Activated naive CD8-positive, alpha-beta T cell treated with anti-CD3 and anti-CD28 coated beads, Interleukin-2, amount 10 ng/mL, durations not matched to agents 7 days and 5 days (primary cell): ENCODE data around the gene CYP26B1. TPM values are rescaled to one million over a fixed set of nuclear protein-coding genes. Genes with fewer than 3 reads are reported as not detected.
"Not testable (repeated sequence)": the region's sequence is repeated elsewhere in the genome, so short reads cannot be mapped to it uniquely, and the experiment has no call there.

ENCODE experiments used
- ATAC-seq: fragments of 150-1000 bp; cut with Tn5 transposase; one replicate; pipeline ENCODE4 v1.10.0; 2021; ENCODE audit warnings: low read depth, moderate library complexity
- POLR2A ChIA-PET: fragments of 350-600 bp; sonication (Branson Sonifier 250); formaldehyde crosslinking; loops from one replicate; lab custom pipeline; 2021; ENCODE audit warnings: antibody characterized with exemption; lab: Charles Lee
- DNase-seq: peaks from one replicate; pipeline ENCODE4 v3.0.0; 2021
- H3K27ac Mint-ChIP-seq: one replicate; pipeline ENCODE4 v1.8.0; 2022; ENCODE audit warnings: mild to moderate bottlenecking, mixed read lengths
- H3K27me3 Mint-ChIP-seq: one replicate; pipeline ENCODE4 v1.8.0; 2022; ENCODE audit warnings: mild to moderate bottlenecking, moderate library complexity, mixed read lengths
- H3K36me3 Mint-ChIP-seq: one replicate; pipeline ENCODE4 v1.8.0; 2021; ENCODE audit warnings: mild to moderate bottlenecking, mixed read lengths
- H3K4me1 Mint-ChIP-seq: one replicate; pipeline ENCODE4 v1.8.0; 2021; ENCODE audit warnings: mixed read lengths
- H3K4me3 Mint-ChIP-seq: one replicate; pipeline ENCODE4 v1.8.0; 2022; ENCODE audit warnings: mild to moderate bottlenecking, moderate library complexity, mixed read lengths
- H3K9me3 Mint-ChIP-seq: one replicate; pipeline ENCODE4 v1.8.0; 2021; ENCODE audit warnings: mixed read lengths
- total RNA-seq, 2 experiments: library from RNA; stranded (reverse); gene quantifications; one replicate each; pipeline ENCODE4 v1.2.3, GENCODE V29; 2021

Gene CYP26B1
- total RNA-seq, 2 experiments from 2014 or later, result not detected

DNA sequence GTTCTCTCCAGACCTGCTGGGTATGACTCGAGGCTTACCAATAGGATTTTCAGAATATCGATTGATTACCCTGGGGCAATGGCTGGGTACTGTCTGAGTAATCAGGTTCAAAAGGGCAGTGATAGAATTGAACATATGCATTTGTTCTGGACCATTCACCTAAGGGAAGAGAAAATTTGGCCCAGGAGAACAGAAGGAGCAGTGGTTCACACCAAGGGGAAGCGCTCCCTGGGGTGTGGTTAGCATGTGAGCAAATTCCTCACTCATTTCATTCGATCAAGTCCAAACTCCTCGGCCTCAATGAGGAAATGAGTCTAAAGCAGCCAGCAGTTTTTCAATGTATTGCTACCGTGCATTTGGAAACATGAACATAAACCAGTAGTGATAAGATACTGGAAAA lies 55.6 kb downstream of the CYP26B1 start:
- no peaks in the 10 kb centered on the region for H3K36me3 Mint-ChIP-seq

GRCh38 chr2:72090781-72091482 lies 56.7 kb downstream of the CYP26B1 start:
- no peaks in the 10 kb centered on the region for H3K4me1 Mint-ChIP-seq
- DNase-seq, result no peak
- no peak overlapping the region for H3K4me3 Mint-ChIP-seq
- ATAC-seq, result no peak
- H3K36me3 Mint-ChIP-seq, result no peaks in the 10 kb centered on the region
- POLR2A ChIA-PET, result no interaction called here
- peaks cover 1% of the 10 kb centered on the region for H3K27me3 Mint-ChIP-seq
- H3K27ac Mint-ChIP-seq, result no peak overlapping the region
- no peaks in the 10 kb centered on the region for H3K9me3 Mint-ChIP-seq

More for the DNA sequence above, 55.6 kb downstream of the CYP26B1 start:
- ATAC-seq (no peak), DNase-seq (no peak)
- no peaks in the 10 kb centered on the region for H3K4me1 Mint-ChIP-seq
- no peak overlapping the region for H3K27ac Mint-ChIP-seq
- H3K4me3 Mint-ChIP-seq, result no peak overlapping the region
- H3K9me3 Mint-ChIP-seq, result no peaks in the 10 kb centered on the region
- POLR2A ChIA-PET, result no interaction called here
- no peaks in the 10 kb centered on the region for H3K27me3 Mint-ChIP-seq

- ATAC-seq (no peak), DNase-seq (no peak)
- Mint-ChIP-seq H3K27ac (no peak overlapping the region), H3K9me3 (no peaks in the 10 kb centered on the region), H3K4me3 (no peak overlapping the region), H3K4me1 (no peaks in the 10 kb centered on the region), H3K36me3 (no peaks in the 10 kb centered on the region), H3K27me3 (peaks cover 1% of the 10 kb centered on the region)
- POLR2A ChIA-PET, result no interaction called here
Observed at GRCh38 chr2:72090271-72090720, 57.4 kb downstream of the CYP26B1 start.

GRCh38 chr2:72089537-72089936 lies 58.1 kb downstream of the CYP26B1 start:
- Mint-ChIP-seq H3K9me3 (no peaks in the 10 kb centered on the region), H3K27me3 (peaks cover 1% of the 10 kb centered on the region), H3K4me3 (no peak overlapping the region), H3K36me3 (no peaks in the 10 kb centered on the region), H3K4me1 (no peaks in the 10 kb centered on the region), H3K27ac (no peak overlapping the region)
- no peak for DNase-seq
- ATAC-seq, result no peak
- POLR2A ChIA-PET, result no interaction called here

GRCh38 chr2:72089028-72089427 lies 58.6 kb downstream of the CYP26B1 start:
- no peak for DNase-seq
- POLR2A ChIA-PET, result no interaction called here
- no peak for ATAC-seq
- H3K36me3 Mint-ChIP-seq, result no peaks in the 10 kb centered on the region
- H3K9me3 Mint-ChIP-seq, result no peaks in the 10 kb centered on the region
- H3K4me1 Mint-ChIP-seq, result no peaks in the 10 kb centered on the region
- no peak overlapping the region for H3K4me3 Mint-ChIP-seq
- no peak overlapping the region for H3K27ac Mint-ChIP-seq
- peaks cover 1% of the 10 kb centered on the region for H3K27me3 Mint-ChIP-seq

- DNase-seq, POLR2A ChIA-PET, H3K27me3 Mint-ChIP-seq, H3K4me1 Mint-ChIP-seq, H3K36me3 Mint-ChIP-seq, H3K4me3 Mint-ChIP-seq, H3K9me3 Mint-ChIP-seq, ATAC-seq, H3K27ac Mint-ChIP-seq: not testable (repeated sequence)
Observed at GRCh38 chr2:72086871-72087633, 60.6 kb downstream of the CYP26B1 start.

DNA sequence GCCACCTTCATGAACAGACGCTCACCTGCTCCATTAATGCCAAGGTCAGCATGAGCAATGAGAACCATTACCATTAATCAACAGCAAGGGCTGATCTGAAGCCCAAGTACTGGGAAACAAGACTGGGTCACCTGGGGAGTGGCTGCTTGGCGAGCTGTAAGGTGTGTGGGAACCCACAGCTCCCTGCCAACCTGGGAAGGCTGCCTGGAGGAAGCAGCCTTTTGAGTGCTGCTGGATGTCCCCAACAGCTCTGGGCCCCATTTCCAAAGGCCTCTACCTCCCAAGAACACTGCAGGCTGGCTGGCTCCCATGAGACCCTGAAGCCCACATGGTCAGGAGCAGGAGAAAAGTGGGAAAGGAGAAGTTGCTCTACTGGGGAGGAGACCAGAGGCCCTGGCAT lies 62.1 kb downstream of the CYP26B1 start:
- DNase-seq (no peak), ATAC-seq (no peak)
- Mint-ChIP-seq H3K4me3 (no peak overlapping the region), H3K27ac (no peak overlapping the region), H3K27me3 (peaks cover 1% of the 10 kb centered on the region), H3K9me3 (no peaks in the 10 kb centered on the region), H3K4me1 (no peaks in the 10 kb centered on the region), H3K36me3 (no peaks in the 10 kb centered on the region)
- POLR2A ChIA-PET, result no interaction called here

DNA sequence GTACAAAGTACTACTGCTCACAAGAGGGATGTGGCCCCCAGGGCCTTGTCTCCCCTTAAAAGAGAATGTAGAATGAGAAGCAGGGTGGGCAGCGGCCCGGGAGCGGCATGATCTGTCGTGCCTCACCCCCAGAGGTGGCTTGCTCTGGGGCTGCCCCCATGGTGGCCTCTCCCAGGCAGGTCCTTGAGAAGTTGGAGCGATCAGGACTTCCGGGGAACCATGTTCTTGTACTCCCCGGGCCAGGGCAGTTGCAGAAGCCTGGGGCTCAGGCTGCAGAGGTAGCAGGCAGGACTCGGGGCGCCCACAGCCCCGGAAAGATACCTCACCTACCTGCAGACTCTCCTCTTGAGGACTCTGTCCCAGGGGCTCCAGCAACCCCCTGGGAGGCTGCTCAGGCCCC lies 62.6 kb downstream of the CYP26B1 start:
- no peaks in the 10 kb centered on the region for H3K36me3 Mint-ChIP-seq
- DNase-seq, result no peak

GRCh38 chr2:72084584-72084976 lies 63.1 kb downstream of the CYP26B1 start:
- H3K9me3 Mint-ChIP-seq, result no peaks in the 10 kb centered on the region
- no peak overlapping the region for H3K4me3 Mint-ChIP-seq
- no peak for ATAC-seq
- no peak for DNase-seq
- POLR2A ChIA-PET, result no interaction called here
- H3K27me3 Mint-ChIP-seq, result peaks cover 1% of the 10 kb centered on the region
- no peaks in the 10 kb centered on the region for H3K36me3 Mint-ChIP-seq
- no peaks in the 10 kb centered on the region for H3K4me1 Mint-ChIP-seq
- no peak overlapping the region for H3K27ac Mint-ChIP-seq

More for the DNA sequence above, 62.6 kb downstream of the CYP26B1 start:
- no peak for ATAC-seq
- Mint-ChIP-seq H3K27ac (no peak overlapping the region), H3K4me3 (no peak overlapping the region), H3K9me3 (no peaks in the 10 kb centered on the region), H3K27me3 (peaks cover 1% of the 10 kb centered on the region), H3K4me1 (no peaks in the 10 kb centered on the region)
- POLR2A ChIA-PET, result no interaction called here

GRCh38 chr2:72083751-72084583 lies 63.7 kb downstream of the CYP26B1 start:
- Mint-ChIP-seq H3K4me1 (no peaks in the 10 kb centered on the region), H3K27me3 (peaks cover 1% of the 10 kb centered on the region), H3K36me3 (no peaks in the 10 kb centered on the region), H3K27ac (no peak overlapping the region), H3K4me3 (no peak overlapping the region), H3K9me3 (no peaks in the 10 kb centered on the region)
- ATAC-seq (no peak), DNase-seq (no peak)
- POLR2A ChIA-PET, result no interaction called here

DNA sequence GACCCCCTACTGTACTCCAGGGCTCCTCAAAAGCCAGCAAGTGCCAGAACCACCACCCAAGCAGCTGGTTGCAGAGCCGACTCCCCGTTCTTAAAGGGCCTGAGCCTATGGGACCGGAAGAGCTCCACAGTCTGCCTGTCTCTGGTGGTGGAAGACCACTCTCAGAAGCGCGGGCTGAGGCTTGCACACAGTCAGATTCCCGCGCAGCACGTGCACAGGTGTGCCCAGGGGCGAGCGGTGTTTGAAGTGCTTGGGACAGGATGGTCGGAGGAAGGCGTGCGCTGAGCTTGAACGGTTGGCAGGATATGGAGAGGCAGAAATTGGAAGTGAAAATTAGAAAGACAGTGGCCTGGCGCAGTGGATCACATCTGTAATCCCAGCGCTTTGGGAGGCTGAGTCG lies 64.8 kb downstream of the CYP26B1 start:
- no peak overlapping the region for H3K4me3 Mint-ChIP-seq
- H3K27ac Mint-ChIP-seq, result no peak overlapping the region
- no peaks in the 10 kb centered on the region for H3K36me3 Mint-ChIP-seq

DNA sequence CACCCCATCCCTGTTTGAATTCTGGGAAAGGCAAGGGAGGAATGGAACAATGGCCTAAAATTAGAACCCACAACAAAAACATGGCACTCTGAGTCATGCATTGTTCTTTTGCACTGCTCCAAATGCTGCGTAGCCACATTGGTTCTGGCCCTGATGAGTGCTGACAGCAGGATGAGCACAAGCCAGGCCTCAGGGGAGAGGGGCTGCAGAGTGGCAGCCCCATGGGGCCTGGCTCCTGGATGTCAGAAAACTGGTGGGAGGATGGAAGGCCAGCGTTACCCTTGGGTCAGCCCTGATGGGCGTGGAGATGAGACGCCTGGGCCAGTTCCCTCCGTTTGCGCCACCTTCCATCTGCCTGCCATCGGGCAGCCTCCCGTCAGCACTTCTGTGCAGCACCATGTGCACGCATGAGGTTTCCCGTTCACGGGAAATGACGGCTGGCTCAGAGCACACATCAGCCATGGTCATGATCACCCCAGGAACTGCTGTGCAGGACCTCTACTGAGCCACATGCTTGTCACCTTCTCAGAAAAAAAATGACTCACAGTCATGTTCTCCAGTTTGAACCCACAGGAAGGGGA lies 65.6 kb downstream of the CYP26B1 start:
- Mint-ChIP-seq H3K36me3 (no peaks in the 10 kb centered on the region), H3K9me3 (no peaks in the 10 kb centered on the region)
- POLR2A ChIA-PET, result no interaction called here

More for the DNA sequence above, 64.8 kb downstream of the CYP26B1 start:
- H3K9me3 Mint-ChIP-seq, result no peaks in the 10 kb centered on the region
- POLR2A ChIA-PET, result no interaction called here
- H3K4me1 Mint-ChIP-seq, result no peaks in the 10 kb centered on the region
- H3K27me3 Mint-ChIP-seq, result peaks cover 1% of the 10 kb centered on the region
- DNase-seq (no peak), ATAC-seq (no peak)

GRCh38 chr2:72081451-72081850 lies 66.2 kb downstream of the CYP26B1 start:
- Mint-ChIP-seq H3K27ac (no peak overlapping the region), H3K27me3 (peaks cover 1% of the 10 kb centered on the region), H3K4me1 (no peaks in the 10 kb centered on the region), H3K4me3 (no peak overlapping the region), H3K36me3 (no peaks in the 10 kb centered on the region), H3K9me3 (no peaks in the 10 kb centered on the region)
- ATAC-seq, result no peak
- no peak for DNase-seq
- POLR2A ChIA-PET, result no interaction called here

More for the DNA sequence above, 65.6 kb downstream of the CYP26B1 start:
- Mint-ChIP-seq H3K4me3 (no peak overlapping the region), H3K4me1 (no peaks in the 10 kb centered on the region), H3K27ac (no peak overlapping the region), H3K27me3 (peaks cover 1% of the 10 kb centered on the region)
- ATAC-seq (no peak), DNase-seq (no peak)
